GM12892 (cell line): ENCODE data around the gene CHMP4B.

ENCODE experiments used
- POLR2A ChIP-seq: IDR thresholded peaks from 2 replicates; pipeline ENCODE4 v1.6.1; 2011; ENCODE audit warnings: low read depth, low read length, control low read depth
- POLR2AphosphoS5 ChIP-seq: IDR thresholded peaks from 2 replicates; pipeline ENCODE4 v1.6.1; 2011; ENCODE audit warnings: low read depth, low read length, control low read depth

GRCh38 chr20:33812152-33812849, 1.2 kb downstream of the CHMP4B start:
- no peak for TF ChIP-seq POLR2A
- TF ChIP-seq POLR2AphosphoS5, result no peak
